AG09309 (cell line): ENCODE data around the gene CCNYL1.
"Not testable (repeated sequence)": the region's sequence is repeated elsewhere in the genome, so short reads cannot be mapped to it uniquely, and the experiment has no call there.

Source experiments
- DNase-seq: peaks from one replicate; pipeline ENCODE4 v3.0.0-alpha.2; 2010; ENCODE audit warnings: low read depth
- H3K4me3 ChIP-seq: 2 replicates; pipeline ENCODE4 v1.5.1; 2011; ENCODE audit warnings: mild to moderate bottlenecking, low read depth, low read length, moderate library complexity; ENCODE audit not compliant: control insufficient read depth
- CTCF ChIP-seq: IDR thresholded peaks from 2 replicates; pipeline ENCODE4 v1.5.1; 2011; ENCODE audit warnings: mild to moderate bottlenecking, low read depth, low read length, inconsistent platforms; ENCODE audit not compliant: insufficient read depth, control insufficient read depth; ENCODE audit errors: missing control alignments

CCNYL1 gene

GRCh38 chr2:207747653-207748560 lies 36.5 kb downstream of the CCNYL1 start:
- H3K4me3 ChIP-seq: no peak overlapping the region
- no peak for TF ChIP-seq CTCF

GRCh38 chr2:207748993-207749392 lies 37.6 kb downstream of the CCNYL1 start:
- no peak for TF ChIP-seq CTCF
- DNase-seq: no peak
- H3K4me3 ChIP-seq: no peak overlapping the region

More at GRCh38 chr2:207747653-207748560, 36.5 kb downstream of the CCNYL1 start:
- no peak for DNase-seq

GRCh38 chr2:207749873-207750272 lies 38.4 kb downstream of the CCNYL1 start:
- DNase-seq: no peak
- no peak overlapping the region for H3K4me3 ChIP-seq
- TF ChIP-seq CTCF: no peak

GRCh38 chr2:207750345-207750744 lies 38.9 kb downstream of the CCNYL1 start:
- no peak overlapping the region for H3K4me3 ChIP-seq
- no peak for TF ChIP-seq CTCF
- DNase-seq: no peak

GRCh38 chr2:207750876-207751275 lies 39.4 kb downstream of the CCNYL1 start:
- no peak for DNase-seq
- no peak for TF ChIP-seq CTCF
- no peak overlapping the region for H3K4me3 ChIP-seq

- not testable (repeated sequence) for DNase-seq, H3K4me3 ChIP-seq
Measured at GRCh38 chr2:207753688-207754087, 42.2 kb downstream of the CCNYL1 start.

GRCh38 chr2:207754498-207755383 lies 43.3 kb downstream of the CCNYL1 start:
- H3K4me3 ChIP-seq: no peak overlapping the region
- TF ChIP-seq CTCF: no peak
- no peak for DNase-seq
